ENCODE data around the gene GCSH. TPM values are rescaled to one million over a fixed set of nuclear protein-coding genes. Genes with fewer than 3 reads are reported as not detected.
A peak's percentile ranks its signal among the peaks of the same experiment; 100 is the strongest.

The GCSH gene
- total RNA-seq, 1 experiment from 2014 or later = 36.6 TPM

- POLR2A ChIA-PET = no interaction called here
- TF ChIP-seq REST (IDR thresholded peaks at IDR 0.05; ENCODE audit: insufficient read depth in 1 of 2, low read depth in 2 of 2, low read length in 1 of 2) (no peak), CTCF (IDR thresholded peaks at IDR 0.05) (no peak), SIN3A (IDR thresholded peaks at IDR 0.05; ENCODE audit: borderline replicate concordance, insufficient read depth, low read depth, low read length) (no peak), TCF7L2 (IDR thresholded peaks at IDR 0.05; ENCODE audit: low read depth, low read length) (no peak), POLR2AphosphoS5 (IDR thresholded peaks at IDR 0.05; ENCODE audit: low read depth, low read length) (no peak)
- in situ Hi-C loops (cut with HindIII; ENCODE audit: low pct_unique_long_range_greater_than_20kb, low sequenced_read_pairs) = no loop called here
Measured at GRCh38 chr16:81073560-81074330, 22.4 kb downstream of the GCSH start.

GRCh38 chr16:81071805-81072204 lies 24.4 kb downstream of the GCSH start:
- Histone ChIP-seq H3K27me3 (ENCODE audit: control insufficient read depth, insufficient read depth, low read length) (no peaks in the 10 kb centered on the region), H3K27ac (ENCODE audit: low read length) (no peak overlapping the region), H3K4me1 (ENCODE audit: control insufficient read depth, insufficient read depth, low read length) (no peaks in the 10 kb centered on the region; the same call in 1 of the 2 replicates), H3K9me3 (ENCODE audit: control insufficient read depth, insufficient read depth, low read depth, low read length) (no peaks in the 10 kb centered on the region), H3K36me3 (ENCODE audit: control insufficient read depth, insufficient read depth, low read length) (no peaks in the 10 kb centered on the region), H3K4me3 (ENCODE audit: low read depth in 2 of 2, low read length in 2 of 2) (no peak overlapping the region)
- ChIA-PET POLR2A (no interaction called here), CTCF (no interaction called here)
- peak; percentile 60 for DNase-seq (ENCODE audit: low read depth, low spot score)
- no peak for TF ChIP-seq TCF7L2 (IDR thresholded peaks at IDR 0.05; ENCODE audit: low read depth, low read length)
- no peak for TF ChIP-seq SIN3A (IDR thresholded peaks at IDR 0.05; ENCODE audit: borderline replicate concordance, insufficient read depth, low read depth, low read length)
- no peak for TF ChIP-seq POLR2AphosphoS5 (IDR thresholded peaks at IDR 0.05; ENCODE audit: low read depth, low read length)
- no peak for TF ChIP-seq REST (IDR thresholded peaks at IDR 0.05; ENCODE audit: insufficient read depth in 1 of 2, low read depth in 2 of 2, low read length in 1 of 2)
- TF ChIP-seq CTCF (IDR thresholded peaks at IDR 0.05) = no peak
- in situ Hi-C loops (cut with HindIII; ENCODE audit: low pct_unique_long_range_greater_than_20kb, low sequenced_read_pairs) = no loop called here
- intact Hi-C loops (cut with micrococcal nuclease; ENCODE audit: unreplicated experiment) = no loop called here
- BruUV-seq (replicated peaks) = no TSS peak
- ATAC-seq = no peak

More at GRCh38 chr16:81073560-81074330, 22.4 kb downstream of the GCSH start:
- no peaks in the 10 kb centered on the region; the same call in 1 of the 2 replicates for H3K4me1 ChIP-seq (ENCODE audit: control insufficient read depth, insufficient read depth, low read length)
- no peaks in the 10 kb centered on the region for H3K27me3 ChIP-seq (ENCODE audit: control insufficient read depth, insufficient read depth, low read length)
- H3K4me3 ChIP-seq (ENCODE audit: low read depth in 2 of 2, low read length in 2 of 2) = no peak overlapping the region
- no TSS peak for BruUV-seq (replicated peaks)
- H3K9me3 ChIP-seq (ENCODE audit: control insufficient read depth, insufficient read depth, low read depth, low read length) = no peaks in the 10 kb centered on the region
- DNase-seq (ENCODE audit: low read depth, low spot score) (no peak), ATAC-seq (no peak)
- no peak overlapping the region for H3K27ac ChIP-seq (ENCODE audit: low read length)
- CTCF ChIA-PET = no interaction called here
- no peaks in the 10 kb centered on the region for H3K36me3 ChIP-seq (ENCODE audit: control insufficient read depth, insufficient read depth, low read length)
- intact Hi-C loops (cut with micrococcal nuclease; ENCODE audit: unreplicated experiment) = no loop called here
